Tibial artery (tissue), 4 donors: ENCODE data around the gene GP2.

ENCODE experiments used
- DNase-seq, 2 donors: peaks; one replicate each; pipeline ENCODE4 v3.0.0-alpha.2; 2019
- H3K27ac ChIP-seq, 2 donors: fragments of 200-600 bp; sonication (generic) in 1 of 2; 1 replicate in 1 of 2; 2 replicates in 1 of 2; pipeline ENCODE4 v1.5.1; 2018 to 2019; ENCODE audit warnings: mild to moderate bottlenecking in 1 of 2
- H3K27me3 ChIP-seq, 2 donors: fragments of 200-600 bp; sonication (generic) in 1 of 2; one replicate each; pipeline versions ENCODE4 v1.5.1 to v1.6.0; 2016 to 2019
- H3K36me3 ChIP-seq, 3 donors: fragments of 200-600 bp; sonication (generic) in 2 of 3; one replicate each; pipeline ENCODE4 v1.5.1; 2016 to 2019; ENCODE audit warnings: mild to moderate bottlenecking in 2 of 3
- H3K4me1 ChIP-seq, 4 donors: fragments of 200-600 bp; sonication (generic) in 2 of 4; 1 replicate in 3 of 4; 2 replicates in 1 of 4; pipeline ENCODE4 v1.5.1; 2016 to 2019
- H3K4me3 ChIP-seq, 2 donors: fragments of 200-600 bp; sonication (generic) in 1 of 2; 1 replicate in 1 of 2; 2 replicates in 1 of 2; pipeline ENCODE4 v1.5.1; 2018 to 2019; ENCODE audit warnings: mild to moderate bottlenecking in 2 of 2
- H3K9me3 ChIP-seq, 3 donors: fragments of 200-600 bp; sonication (generic) in 1 of 3; one replicate each; pipeline ENCODE4 v1.5.1; 2016 to 2019
- CTCF ChIP-seq, 2 experiments: fragments of 200-600 bp in 1 of 2; fragments of 450-650 bp in 1 of 2; IDR thresholded peaks; one replicate each; pipeline ENCODE4 v1.5.1; 2017 to 2019; ENCODE audit warnings: antibody characterized with exemption in 2 of 2, mild to moderate bottlenecking in 1 of 2, moderate library complexity in 1 of 2
- intact Hi-C: fragments of 100-400 bp; cut with DNase I; formaldehyde crosslinking; loops from one replicate; pipeline ENCODE4 v1.15.0; 2023; ENCODE audit warnings: low total_unique reads

The GP2 gene

GRCh38 chr16:20348365-20349185 is 21.3 kb upstream of the GP2 start:
- intact Hi-C loops = no loop called here
- Histone ChIP-seq H3K4me1 (peaks cover 0 to 4% (median 0%) of the 10 kb centered on the region in 4 donors), H3K36me3 (no peaks in the 10 kb centered on the region), H3K27ac (no peak overlapping the region), H3K9me3 (no peaks in the 10 kb centered on the region), H3K4me3 (no peak overlapping the region), H3K27me3 (peaks cover 0 to 23% of the 10 kb centered on the region in 2 donors)
- DNase-seq = no peak
- peak; percentile 22 to 34 for TF ChIP-seq CTCF (IDR thresholded peaks at IDR 0.05)

DNA sequence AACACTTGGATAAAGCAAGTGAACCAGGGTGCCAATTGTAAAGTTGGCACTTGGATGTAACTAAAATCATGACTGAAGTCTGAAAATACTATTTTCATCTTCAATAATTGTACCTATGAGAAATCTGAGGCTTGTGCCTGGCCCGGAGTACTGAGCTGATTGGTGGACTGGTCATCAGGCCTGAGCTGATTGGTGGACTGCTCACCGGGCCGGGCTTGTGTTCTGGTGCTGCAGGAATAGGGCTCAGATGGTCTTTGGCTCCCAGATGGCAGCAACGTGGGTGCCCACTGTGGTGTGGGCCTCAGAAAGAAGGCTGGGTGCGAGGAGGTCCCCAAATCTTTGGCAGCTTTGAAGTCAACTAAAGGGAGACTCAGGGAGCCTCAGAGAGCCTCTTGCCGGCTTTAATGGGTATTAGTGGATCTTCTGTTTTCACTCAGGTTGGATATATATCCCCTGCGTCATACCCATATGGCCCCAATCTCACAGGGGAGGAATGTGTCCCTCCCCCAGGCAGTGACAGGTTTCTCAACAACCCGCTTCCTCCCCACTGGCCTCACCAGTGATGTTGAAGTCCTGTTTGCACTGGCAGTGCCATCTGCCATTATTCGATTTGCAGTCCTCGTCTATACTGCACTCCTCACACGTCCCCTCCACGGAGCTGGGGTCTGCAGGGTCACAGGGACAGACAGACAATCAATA is 20.5 kb upstream of the GP2 start:
- no peak overlapping the region for H3K27ac ChIP-seq
- no peak for DNase-seq

DNA sequence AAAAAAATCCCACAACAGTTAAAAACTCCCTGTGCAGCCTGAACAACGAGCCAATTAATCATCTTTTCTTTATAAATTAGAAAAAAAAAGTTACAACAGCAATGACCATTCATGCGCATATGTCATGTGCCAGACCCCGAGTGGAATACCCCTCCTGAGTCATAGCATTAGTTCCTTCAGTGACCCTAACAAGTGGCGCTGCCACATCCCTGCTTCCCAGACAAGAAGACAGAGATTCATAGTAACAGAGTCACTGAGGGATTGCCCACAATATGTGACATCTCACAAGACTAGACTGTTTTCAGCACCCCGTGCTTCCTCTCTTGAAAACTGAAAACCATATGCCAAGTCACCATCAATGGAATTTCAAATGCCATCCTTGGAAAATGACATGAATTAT is 17.3 kb upstream of the GP2 start:
- intact Hi-C loops = no loop called here
- H3K27me3 ChIP-seq = peaks cover 0 to 22% of the 10 kb centered on the region in 2 donors
- DNase-seq = no peak
- no peak overlapping the region for H3K27ac ChIP-seq
- no peak for TF ChIP-seq CTCF (IDR thresholded peaks at IDR 0.05)
- H3K9me3 ChIP-seq = no peaks in the 10 kb centered on the region
- H3K36me3 ChIP-seq = no peaks in the 10 kb centered on the region
- H3K4me1 ChIP-seq = peaks cover 0 to 4% (median 0%) of the 10 kb centered on the region in 4 donors
- no peak overlapping the region for H3K4me3 ChIP-seq

More for the DNA sequence above, 20.5 kb upstream of the GP2 start:
- no peak for TF ChIP-seq CTCF (IDR thresholded peaks at IDR 0.05)
- Histone ChIP-seq H3K4me1 (peaks cover 0 to 4% (median 0%) of the 10 kb centered on the region in 4 donors), H3K27me3 (peaks cover 0 to 23% of the 10 kb centered on the region in 2 donors), H3K36me3 (no peaks in the 10 kb centered on the region), H3K9me3 (no peaks in the 10 kb centered on the region), H3K4me3 (no peak overlapping the region)
- intact Hi-C loops = no loop called here

- no peaks in the 10 kb centered on the region for H3K36me3 ChIP-seq
- H3K4me1 ChIP-seq = no peaks in the 10 kb centered on the region
- H3K27ac ChIP-seq = no peak overlapping the region
- H3K27me3 ChIP-seq = peaks cover 0 to 6% of the 10 kb centered on the region in 2 donors
- no peak overlapping the region for H3K4me3 ChIP-seq
- intact Hi-C loops = no loop called here
- no peak for DNase-seq
- no peak for TF ChIP-seq CTCF (IDR thresholded peaks at IDR 0.05)
- H3K9me3 ChIP-seq = no peaks in the 10 kb centered on the region
These were observed 12.4 kb upstream of the GP2 start for GRCh38 chr16:20339744-20340143.

GRCh38 chr16:20336955-20337354 is 9.6 kb upstream of the GP2 start:
- TF ChIP-seq CTCF (IDR thresholded peaks at IDR 0.05) = no peak
- no peaks in the 10 kb centered on the region for H3K4me1 ChIP-seq
- H3K36me3 ChIP-seq = no peaks in the 10 kb centered on the region
- H3K4me3 ChIP-seq = no peak overlapping the region
- H3K27ac ChIP-seq = no peak overlapping the region
- no peak for DNase-seq
- peaks cover 0 to 6% of the 10 kb centered on the region in 2 donors for H3K27me3 ChIP-seq
- intact Hi-C loops = no loop called here
- no peaks in the 10 kb centered on the region for H3K9me3 ChIP-seq
